Glutamatergic neuron (in vitro differentiated cells): ENCODE measurements around the gene KIF26B. TPM values are rescaled to one million over a fixed set of nuclear protein-coding genes. Genes with fewer than 3 reads are reported as not detected.

Experiments used
- DNase-seq: peaks from one replicate; pipeline ENCODE4 v3.0.0; 2022
- H3K27ac Mint-ChIP-seq: one replicate; pipeline ENCODE4 v1.8.0; 2020; ENCODE audit warnings: mild to moderate bottlenecking, mixed read lengths, inconsistent platforms; ENCODE audit not compliant: unreplicated experiment
- H3K27me3 Mint-ChIP-seq: one replicate; pipeline ENCODE4 v1.8.0; 2020; ENCODE audit warnings: mild to moderate bottlenecking, moderate library complexity, mixed read lengths, inconsistent platforms; ENCODE audit not compliant: unreplicated experiment
- H3K36me3 Mint-ChIP-seq: one replicate; pipeline ENCODE4 v1.8.0; 2020; ENCODE audit warnings: mild to moderate bottlenecking, mixed read lengths, inconsistent platforms; ENCODE audit not compliant: unreplicated experiment
- H3K4me1 Mint-ChIP-seq: one replicate; pipeline ENCODE4 v1.8.0; 2020; ENCODE audit warnings: mild to moderate bottlenecking, low read depth, mixed read lengths, inconsistent platforms; ENCODE audit not compliant: unreplicated experiment
- H3K4me3 Mint-ChIP-seq: one replicate; pipeline ENCODE4 v1.8.0; 2020; ENCODE audit warnings: mild to moderate bottlenecking, mixed read lengths, inconsistent platforms; ENCODE audit not compliant: unreplicated experiment
- H3K9me3 Mint-ChIP-seq: one replicate; pipeline ENCODE4 v1.8.0; 2020; ENCODE audit warnings: mild to moderate bottlenecking, moderate library complexity, mixed read lengths, inconsistent platforms; ENCODE audit not compliant: unreplicated experiment
- CTCF ChIP-seq: fragments of 200-600 bp; sonication (generic); IDR thresholded peaks from one replicate; pipeline ENCODE4 v1.5.0; 2021; ENCODE audit not compliant: partially characterized antibody, unreplicated experiment
- total RNA-seq: library from RNA; stranded (reverse); fragmentation: NEBNext Ultra II Directional; extraction: Animal tissue kit (Norgen Biotek cat#: 25700); gene quantifications from one replicate; pipeline ENCODE4 v1.2.1, GENCODE V29; 2021; ENCODE audit not compliant: unreplicated experiment

The KIF26B gene
- total RNA-seq, 1 donor from 2014 or later = 2.4 TPM

- Mint-ChIP-seq H3K27me3 (peaks cover 7% of the 10 kb centered on the region), H3K36me3 (peaks cover 17% of the 10 kb centered on the region)
Observed at GRCh38 chr1:245205396-245205795, 50.6 kb downstream of the KIF26B start.

DNA sequence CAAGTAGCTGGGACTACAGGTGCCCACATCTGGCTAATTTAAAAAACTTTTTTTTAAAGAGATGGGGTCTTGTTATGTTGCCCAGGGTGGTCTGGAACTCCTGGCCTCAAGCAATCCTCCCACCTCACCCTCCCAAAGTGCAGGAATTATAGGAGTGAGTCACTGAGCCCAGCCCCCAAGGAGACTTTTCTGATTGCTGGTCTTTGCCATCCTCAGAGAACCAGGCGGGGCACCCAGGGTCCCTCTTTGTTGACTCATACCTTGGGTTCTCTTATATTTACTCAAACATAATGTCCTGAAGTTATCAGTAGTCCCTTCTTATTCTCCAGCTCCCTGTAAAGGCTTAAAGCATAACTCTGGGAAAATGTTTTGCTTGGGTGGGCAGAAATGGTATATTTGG is 51.1 kb downstream of the KIF26B start:
- Mint-ChIP-seq H3K27me3 (peaks cover 7% of the 10 kb centered on the region), H3K9me3 (peaks cover 11% of the 10 kb centered on the region), H3K36me3 (peaks cover 17% of the 10 kb centered on the region), H3K4me1 (peaks cover 10% of the 10 kb centered on the region), H3K27ac (no peak overlapping the region), H3K4me3 (no peak overlapping the region)
- no peak for TF ChIP-seq CTCF
- no peak for DNase-seq

More at GRCh38 chr1:245205396-245205795, 50.6 kb downstream of the KIF26B start:
- no peak for DNase-seq
- TF ChIP-seq CTCF = no peak
- Mint-ChIP-seq H3K27ac (no peak overlapping the region), H3K9me3 (peaks cover 11% of the 10 kb centered on the region), H3K4me3 (no peak overlapping the region), H3K4me1 (peaks cover 15% of the 10 kb centered on the region)

DNA sequence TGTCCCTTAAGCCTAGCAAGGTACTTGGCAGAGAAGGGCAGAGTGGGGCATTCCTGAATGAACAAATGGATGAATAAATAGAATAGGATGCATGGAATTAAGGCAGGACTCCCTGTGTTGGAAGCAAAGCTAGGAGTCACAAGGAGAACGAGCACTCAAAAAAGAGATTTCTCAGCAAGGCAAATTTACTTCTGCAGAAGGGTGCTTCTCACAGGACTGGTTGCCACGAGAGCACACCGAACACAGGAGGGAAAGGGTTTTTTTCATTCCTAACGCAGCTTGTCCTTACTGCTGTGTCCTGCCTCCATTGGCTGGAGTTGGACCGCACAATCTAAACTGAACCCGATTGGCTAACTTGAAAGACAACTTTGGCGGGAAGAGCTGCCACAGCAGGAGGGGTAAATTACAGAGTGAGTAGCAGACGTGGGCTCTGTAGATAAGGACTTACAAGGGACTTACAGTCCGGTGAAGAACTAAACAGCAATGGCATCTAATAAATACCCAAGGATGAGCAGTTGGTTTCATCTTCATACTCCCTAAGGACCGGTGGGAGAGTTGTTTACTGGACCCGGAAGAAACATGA is 52.4 kb downstream of the KIF26B start:
- peaks cover 11% of the 10 kb centered on the region for H3K9me3 Mint-ChIP-seq
- H3K36me3 Mint-ChIP-seq = peaks cover 17% of the 10 kb centered on the region
- peaks cover 3% of the 10 kb centered on the region for H3K4me1 Mint-ChIP-seq
- no peak for DNase-seq
- TF ChIP-seq CTCF = no peak
- H3K27me3 Mint-ChIP-seq = peaks cover 5% of the 10 kb centered on the region
- H3K4me3 Mint-ChIP-seq = no peak overlapping the region
- no peak overlapping the region for H3K27ac Mint-ChIP-seq

DNA sequence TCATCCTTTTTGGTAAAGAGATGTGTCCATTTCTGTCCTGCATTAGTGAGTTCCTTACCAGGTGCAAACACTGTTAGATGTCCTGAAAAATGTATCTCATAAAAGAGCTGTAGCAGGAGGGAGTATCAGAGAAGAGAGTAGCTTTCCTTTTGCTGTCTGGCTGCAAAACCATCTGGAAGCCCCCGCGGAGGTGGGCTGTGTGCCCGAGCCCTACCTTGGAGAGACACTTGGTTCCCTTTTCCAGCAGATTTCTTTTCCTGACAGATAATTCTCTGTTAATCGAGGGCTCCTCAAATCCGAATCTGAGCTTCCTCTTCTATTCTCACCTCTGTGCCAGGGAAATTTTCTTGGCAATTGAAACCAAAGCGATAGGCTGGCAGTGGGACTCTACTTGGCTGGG is 53.0 kb downstream of the KIF26B start:
- no peak for TF ChIP-seq CTCF
- H3K4me1 Mint-ChIP-seq = peaks cover 3% of the 10 kb centered on the region
- no peak for DNase-seq
- H3K9me3 Mint-ChIP-seq = peaks cover 11% of the 10 kb centered on the region
- peaks cover 17% of the 10 kb centered on the region for H3K36me3 Mint-ChIP-seq
- H3K4me3 Mint-ChIP-seq = no peak overlapping the region
- H3K27ac Mint-ChIP-seq = no peak overlapping the region
- peaks cover 5% of the 10 kb centered on the region for H3K27me3 Mint-ChIP-seq

- Mint-ChIP-seq H3K36me3 (peaks cover 17% of the 10 kb centered on the region), H3K27me3 (peaks cover 5% of the 10 kb centered on the region), H3K4me3 (no peak overlapping the region), H3K9me3 (peaks cover 11% of the 10 kb centered on the region), H3K27ac (no peak overlapping the region), H3K4me1 (peaks cover 3% of the 10 kb centered on the region)
- DNase-seq = peak; percentile 28
- no peak for TF ChIP-seq CTCF
Observed at GRCh38 chr1:245209658-245210435, 55.1 kb downstream of the KIF26B start.
